C4-2B (cell line): ENCODE results near the gene PRM1.
"Not testable (repeated sequence)": the region's sequence is repeated elsewhere in the genome, so short reads cannot be mapped to it uniquely, and the experiment has no call there.

ENCODE experiments used
- H3K27ac ChIP-seq: fragments of 450-650 bp; 2 replicates; pipeline ENCODE4 v1.5.1; 2017
- CTCF ChIP-seq: fragments of 450-650 bp; conservative IDR thresholded peaks from 2 replicates; pipeline ENCODE4 v1.5.1; 2017; ENCODE audit warnings: mild to moderate bottlenecking
- ZFX ChIP-seq: fragments of 450-650 bp; IDR thresholded peaks from 2 replicates; pipeline ENCODE4 v1.6.1; 2017

PRM1 gene

GRCh38 chr16:11299865-11300559, 18.9 kb upstream of the PRM1 start:
- H3K27ac ChIP-seq: no peak overlapping the region
- TF ChIP-seq ZFX: no peak
- no peak for TF ChIP-seq CTCF

- H3K27ac ChIP-seq: not testable (repeated sequence)
These were observed 17.9 kb upstream of the PRM1 start for GRCh38 chr16:11298950-11299547.

- H3K27ac ChIP-seq: no peak overlapping the region
- TF ChIP-seq CTCF (no peak), ZFX (no peak)
These were observed 17.2 kb upstream of the PRM1 start for GRCh38 chr16:11298143-11298900.

GRCh38 chr16:11297492-11298142, 16.5 kb upstream of the PRM1 start:
- H3K27ac ChIP-seq: no peak overlapping the region; the same call in 1 of the 2 replicates
- no peak for TF ChIP-seq ZFX
- no peak for TF ChIP-seq CTCF

GRCh38 chr16:11296706-11297491, 15.8 kb upstream of the PRM1 start:
- TF ChIP-seq ZFX (no peak), CTCF (no peak)

GRCh38 chr16:11296351-11296705, 15.2 kb upstream of the PRM1 start:
- H3K27ac ChIP-seq: no peak overlapping the region

More at GRCh38 chr16:11296706-11297491, 15.8 kb upstream of the PRM1 start:
- no peak overlapping the region; the same call in 1 of the 2 replicates for H3K27ac ChIP-seq

More at GRCh38 chr16:11296351-11296705, 15.2 kb upstream of the PRM1 start:
- TF ChIP-seq CTCF (no peak), ZFX (no peak)
